Tibial artery (tissue), 4 donors: ENCODE measurements around the gene MRPL10.

Source experiments
- DNase-seq, 2 donors: peaks; one replicate each; pipeline ENCODE4 v3.0.0-alpha.2; 2019
- H3K27ac ChIP-seq, 2 donors: fragments of 200-600 bp; sonication (generic) in 1 of 2; 1 replicate in 1 of 2; 2 replicates in 1 of 2; pipeline ENCODE4 v1.5.1; 2018 to 2019; ENCODE audit warnings: mild to moderate bottlenecking in 1 of 2
- H3K27me3 ChIP-seq, 2 donors: fragments of 200-600 bp; sonication (generic) in 1 of 2; one replicate each; pipeline versions ENCODE4 v1.5.1 to v1.6.0; 2016 to 2019
- H3K36me3 ChIP-seq, 3 donors: fragments of 200-600 bp; sonication (generic) in 2 of 3; one replicate each; pipeline ENCODE4 v1.5.1; 2016 to 2019; ENCODE audit warnings: mild to moderate bottlenecking in 2 of 3
- H3K4me1 ChIP-seq, 4 donors: fragments of 200-600 bp; sonication (generic) in 2 of 4; 1 replicate in 3 of 4; 2 replicates in 1 of 4; pipeline ENCODE4 v1.5.1; 2016 to 2019
- H3K4me3 ChIP-seq, 2 donors: fragments of 200-600 bp; sonication (generic) in 1 of 2; 1 replicate in 1 of 2; 2 replicates in 1 of 2; pipeline ENCODE4 v1.5.1; 2018 to 2019; ENCODE audit warnings: mild to moderate bottlenecking in 2 of 2
- H3K9me3 ChIP-seq, 3 donors: fragments of 200-600 bp; sonication (generic) in 1 of 3; one replicate each; pipeline ENCODE4 v1.5.1; 2016 to 2019
- CTCF ChIP-seq, 2 experiments: fragments of 200-600 bp in 1 of 2; fragments of 450-650 bp in 1 of 2; IDR thresholded peaks; one replicate each; pipeline ENCODE4 v1.5.1; 2017 to 2019; ENCODE audit warnings: antibody characterized with exemption in 2 of 2, mild to moderate bottlenecking in 1 of 2, moderate library complexity in 1 of 2
- intact Hi-C: fragments of 100-400 bp; cut with DNase I; formaldehyde crosslinking; loops from one replicate; pipeline ENCODE4 v1.15.0; 2023; ENCODE audit warnings: low total_unique reads

The MRPL10 gene

GRCh38 chr17:47819475-47819874, 11.9 kb downstream of the MRPL10 start:
- Histone ChIP-seq H3K27me3 (no peaks in the 10 kb centered on the region), H3K4me1 (peaks cover 6 to 27% (median 16%) of the 10 kb centered on the region in 4 donors), H3K27ac (no peak overlapping the region), H3K4me3 (no peak overlapping the region), H3K36me3 (peaks cover 23 to 68% (median 60%) of the 10 kb centered on the region in 3 donors), H3K9me3 (no peaks in the 10 kb centered on the region)
- TF ChIP-seq CTCF (IDR thresholded peaks at IDR 0.05), result no peak
- no peak for DNase-seq
- intact Hi-C loops, result no loop called here

GRCh38 chr17:47818002-47818695, 13.2 kb downstream of the MRPL10 start:
- intact Hi-C loops, result no loop called here
- peaks cover 15 to 68% (median 59%) of the 10 kb centered on the region in 3 donors for H3K36me3 ChIP-seq
- no peak for DNase-seq
- no peak overlapping the region for H3K27ac ChIP-seq
- H3K4me1 ChIP-seq, result peaks cover 6 to 27% (median 16%) of the 10 kb centered on the region in 4 donors
- H3K4me3 ChIP-seq, result no peak overlapping the region
- H3K27me3 ChIP-seq, result no peaks in the 10 kb centered on the region
- TF ChIP-seq CTCF (IDR thresholded peaks at IDR 0.05), result no peak
- no peaks in the 10 kb centered on the region for H3K9me3 ChIP-seq

GRCh38 chr17:47816947-47817346, 14.4 kb downstream of the MRPL10 start:
- DNase-seq, result no peak
- Histone ChIP-seq H3K36me3 (peaks cover 15 to 77% (median 67%) of the 10 kb centered on the region in 3 donors), H3K4me1 (peaks cover 4 to 20% (median 11%) of the 10 kb centered on the region in 4 donors), H3K27ac (no peak overlapping the region), H3K27me3 (no peaks in the 10 kb centered on the region), H3K9me3 (no peaks in the 10 kb centered on the region), H3K4me3 (no peak overlapping the region)
- no peak for TF ChIP-seq CTCF (IDR thresholded peaks at IDR 0.05)
- intact Hi-C loops, result no loop called here

- no peak overlapping the region for H3K4me3 ChIP-seq
- no peaks in the 10 kb centered on the region for H3K9me3 ChIP-seq
- no peak for TF ChIP-seq CTCF (IDR thresholded peaks at IDR 0.05)
- peak in 1 of 2 donors; percentile 43 for DNase-seq
- H3K36me3 ChIP-seq, result peaks cover 15 to 80% (median 67%) of the 10 kb centered on the region in 3 donors
- H3K27me3 ChIP-seq, result no peaks in the 10 kb centered on the region
- intact Hi-C loops, result no loop called here
- no peak overlapping the region for H3K27ac ChIP-seq
- peaks cover 0 to 15% (median 7%) of the 10 kb centered on the region in 4 donors for H3K4me1 ChIP-seq
Measured at GRCh38 chr17:47816111-47816735, 15.1 kb downstream of the MRPL10 start.

- Histone ChIP-seq H3K4me1 (peaks cover 0 to 6% (median under 1%) of the 10 kb centered on the region in 4 donors), H3K27me3 (no peaks in the 10 kb centered on the region), H3K4me3 (no peak overlapping the region), H3K9me3 (no peaks in the 10 kb centered on the region), H3K27ac (no peak overlapping the region), H3K36me3 (peaks cover 15 to 84% (median 74%) of the 10 kb centered on the region in 3 donors)
- TF ChIP-seq CTCF (IDR thresholded peaks at IDR 0.05), result no peak
- peak in 1 of 2 donors; percentile 37 for DNase-seq
- intact Hi-C loops, result no loop called here
Measured at GRCh38 chr17:47815106-47815918, 16.0 kb downstream of the MRPL10 start.
